ENCODE data around the gene CCNDBP1. TPM values are rescaled to one million over a fixed set of nuclear protein-coding genes. Genes with fewer than 3 reads are reported as not detected.
"Not testable (repeated sequence)": the region's sequence is repeated elsewhere in the genome, so short reads cannot be mapped to it uniquely, and the experiment has no call there.

The CCNDBP1 gene
- total and polyA plus RNA-seq, 4 donors = 60.7 to 90.3 (median 75.7) TPM

DNA sequence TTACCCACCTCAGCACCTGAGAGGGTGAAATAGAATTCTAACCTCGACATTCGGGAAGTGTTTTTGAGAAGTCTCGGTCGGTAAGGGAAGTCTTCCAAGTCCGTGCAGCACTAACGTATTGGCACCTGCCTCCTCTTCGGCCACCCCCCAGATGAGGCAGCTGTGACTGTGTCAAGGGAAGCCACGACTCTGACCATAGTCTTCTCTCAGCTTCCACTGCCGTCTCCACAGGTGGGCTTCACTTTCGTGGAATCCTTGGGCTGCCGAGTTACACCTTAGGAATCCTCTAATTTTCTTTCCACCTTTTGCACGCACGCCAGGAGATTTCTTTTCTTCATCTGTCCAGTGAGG, 775 bp downstream of the CCNDBP1 start:
- ATAC-seq (ENCODE audit: low FRiP score) (peak; percentile 40), DNase-seq (no peak)
- Histone ChIP-seq H3K27ac (ENCODE audit: low read depth in 1 of 2, low read length in 2 of 2) (peak overlapping the region in 1 of 2 donors; percentile 32), H3K36me3 (ENCODE audit: control insufficient read depth in 1 of 2, insufficient read depth in 2 of 2, low read length in 1 of 2) (peaks cover 4 to 5% of the 10 kb centered on the region in 2 donors), H3K9me3 (ENCODE audit: control insufficient read depth, low read length) (no peaks in the 10 kb centered on the region), H3K27me3 (ENCODE audit: control insufficient read depth in 1 of 2, insufficient read depth in 2 of 2, low read length in 1 of 2) (no peaks in the 10 kb centered on the region), H3K4me3 (ENCODE audit: low read length in 2 of 2) (peak overlapping the region; percentile 65 to 81), H3K4me1 (ENCODE audit: control insufficient read depth in 1 of 2, insufficient read depth in 2 of 2, low read length in 2 of 2) (no peaks in the 10 kb centered on the region)
- intact Hi-C loops (cut with DNase I) = loop anchor here in 1 of 2 donors (5.0 kb wide), 1 partner anchor 79 kb away; the partner anchor contains the start of gene UBR1
- WGBS, 2 donors = 0 to 1% methylated on average over 13 of the region's 13 CpGs

DNA sequence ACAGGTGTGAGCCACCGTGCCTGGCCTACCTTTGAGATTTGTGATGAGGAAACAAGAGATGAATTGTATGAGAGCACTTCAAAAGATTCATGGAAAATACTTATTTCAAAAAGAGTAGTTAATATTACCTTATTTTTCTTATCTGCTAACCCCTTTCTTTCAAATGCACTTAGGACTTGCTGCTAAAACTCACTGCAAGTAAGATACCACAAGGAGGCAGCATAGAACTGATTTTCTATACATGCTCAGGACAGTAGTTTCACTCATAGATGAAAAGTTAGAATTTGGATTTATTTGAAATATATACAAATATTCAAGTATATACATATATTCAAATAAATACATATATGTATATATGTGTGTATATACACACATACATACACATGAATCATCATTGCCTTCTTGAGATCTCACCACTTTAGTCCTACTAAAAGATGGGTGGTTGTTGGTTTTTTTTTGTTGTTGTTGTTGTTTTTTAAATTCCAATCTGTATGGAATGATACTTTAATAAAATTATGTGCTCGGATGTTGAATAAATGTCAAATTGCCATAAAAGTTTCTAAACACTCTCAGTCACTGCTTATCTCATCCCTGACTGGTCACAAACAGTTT, 2.4 kb downstream of the CCNDBP1 start:
- H3K4me3 ChIP-seq (ENCODE audit: low read length in 2 of 2) = no peak overlapping the region
- no peaks in the 10 kb centered on the region for H3K27me3 ChIP-seq (ENCODE audit: control insufficient read depth in 1 of 2, insufficient read depth in 2 of 2, low read length in 1 of 2)
- intact Hi-C loops (cut with DNase I) = loop anchor here in 1 of 2 donors (5.0 kb wide), 1 partner anchor 80 kb away; the partner anchor contains the start of gene UBR1
- WGBS, 2 donors = 64 to 74% methylated on average over 2 of the region's 2 CpGs
- DNase-seq (no peak), ATAC-seq (ENCODE audit: low FRiP score) (no peak)
- no peaks in the 10 kb centered on the region for H3K9me3 ChIP-seq (ENCODE audit: control insufficient read depth, low read length)
- H3K4me1 ChIP-seq (ENCODE audit: control insufficient read depth in 1 of 2, insufficient read depth in 2 of 2, low read length in 2 of 2) = no peaks in the 10 kb centered on the region
- no peak overlapping the region for H3K27ac ChIP-seq (ENCODE audit: low read depth in 1 of 2, low read length in 2 of 2)
- peaks cover 8 to 9% of the 10 kb centered on the region in 2 donors for H3K36me3 ChIP-seq (ENCODE audit: control insufficient read depth in 1 of 2, insufficient read depth in 2 of 2, low read length in 1 of 2)

GRCh38 chr15:43189296-43189695, 4.1 kb downstream of the CCNDBP1 start:
- ATAC-seq (ENCODE audit: low FRiP score) (no peak), DNase-seq (no peak)
- peaks cover 9 to 10% of the 10 kb centered on the region in 2 donors for H3K36me3 ChIP-seq (ENCODE audit: control insufficient read depth in 1 of 2, insufficient read depth in 2 of 2, low read length in 1 of 2)
- no peak overlapping the region for H3K4me3 ChIP-seq (ENCODE audit: low read length in 2 of 2)
- no peaks in the 10 kb centered on the region for H3K27me3 ChIP-seq (ENCODE audit: control insufficient read depth in 1 of 2, insufficient read depth in 2 of 2, low read length in 1 of 2)
- no peaks in the 10 kb centered on the region for H3K9me3 ChIP-seq (ENCODE audit: control insufficient read depth, low read length)
- H3K27ac ChIP-seq (ENCODE audit: low read depth in 1 of 2, low read length in 2 of 2) = no peak overlapping the region
- H3K4me1 ChIP-seq (ENCODE audit: control insufficient read depth in 1 of 2, insufficient read depth in 2 of 2, low read length in 2 of 2) = no peaks in the 10 kb centered on the region
- intact Hi-C loops (cut with DNase I) = loop anchor here in 1 of 2 donors (5.0 kb wide), 1 partner anchor 82 kb away; the partner anchor contains the start of gene UBR1
- 76 to 81% methylated on average over 2 of the region's 2 CpGs for WGBS, 2 donors

DNA sequence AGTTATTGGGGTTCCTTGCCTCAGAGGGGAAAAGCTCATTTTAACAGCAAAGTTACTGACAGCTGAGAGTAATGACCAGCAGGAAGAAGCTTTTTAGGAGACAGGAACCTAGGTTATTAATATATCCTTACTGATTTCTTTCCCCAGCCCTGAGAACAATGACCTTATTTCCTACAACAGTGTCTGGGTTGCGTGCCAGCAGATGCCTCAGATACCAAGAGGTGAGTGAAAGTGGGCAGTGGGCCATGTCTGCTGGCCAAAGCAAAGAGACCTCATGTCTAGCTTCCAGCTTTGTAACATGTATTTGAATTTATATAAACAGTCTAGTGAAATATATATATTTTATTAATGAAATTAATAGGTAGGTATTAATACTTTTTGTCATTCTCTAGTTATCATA, 5.0 kb downstream of the CCNDBP1 start:
- Histone ChIP-seq H3K27me3 (ENCODE audit: control insufficient read depth in 1 of 2, insufficient read depth in 2 of 2, low read length in 1 of 2) (no peaks in the 10 kb centered on the region), H3K27ac (ENCODE audit: low read depth in 1 of 2, low read length in 2 of 2) (no peak overlapping the region), H3K4me1 (ENCODE audit: control insufficient read depth in 1 of 2, insufficient read depth in 2 of 2, low read length in 2 of 2) (no peaks in the 10 kb centered on the region), H3K4me3 (ENCODE audit: low read length in 2 of 2) (no peak overlapping the region), H3K9me3 (ENCODE audit: control insufficient read depth, low read length) (no peaks in the 10 kb centered on the region), H3K36me3 (ENCODE audit: control insufficient read depth in 1 of 2, insufficient read depth in 2 of 2, low read length in 1 of 2) (peaks cover 9 to 10% of the 10 kb centered on the region in 2 donors)
- DNase-seq (no peak), ATAC-seq (ENCODE audit: low FRiP score) (no peak)
- intact Hi-C loops (cut with DNase I) = no loop called here
- 89 to 90% methylated on average over 1 of the region's 1 CpG for WGBS, 2 donors

- no peak for DNase-seq
Observed at GRCh38 chr15:43193710-43194109, 8.5 kb downstream of the CCNDBP1 start.

GRCh38 chr15:43194795-43195194, 9.6 kb downstream of the CCNDBP1 start:
- Histone ChIP-seq H3K4me1 (ENCODE audit: control insufficient read depth in 1 of 2, insufficient read depth in 2 of 2, low read length in 2 of 2) (no peaks in the 10 kb centered on the region), H3K27ac (ENCODE audit: low read depth in 1 of 2, low read length in 2 of 2) (no peak overlapping the region), H3K27me3 (ENCODE audit: control insufficient read depth in 1 of 2, insufficient read depth in 2 of 2, low read length in 1 of 2) (no peaks in the 10 kb centered on the region), H3K36me3 (ENCODE audit: control insufficient read depth in 1 of 2, insufficient read depth in 2 of 2, low read length in 1 of 2) (peaks cover 8 to 11% of the 10 kb centered on the region in 2 donors), H3K4me3 (ENCODE audit: low read length in 2 of 2) (no peak overlapping the region), H3K9me3 (ENCODE audit: control insufficient read depth, low read length) (no peaks in the 10 kb centered on the region)
- intact Hi-C loops (cut with DNase I) = no loop called here
- no peak for ATAC-seq (ENCODE audit: low FRiP score)
- WGBS, 2 donors = 62 to 69% methylated on average over 2 of the region's 2 CpGs
- DNase-seq = no peak

More at GRCh38 chr15:43193710-43194109, 8.5 kb downstream of the CCNDBP1 start:
- no peak overlapping the region for H3K4me3 ChIP-seq (ENCODE audit: low read length in 2 of 2)
- H3K4me1 ChIP-seq (ENCODE audit: control insufficient read depth in 1 of 2, insufficient read depth in 2 of 2, low read length in 2 of 2) = no peaks in the 10 kb centered on the region
- H3K9me3 ChIP-seq (ENCODE audit: control insufficient read depth, low read length) = no peaks in the 10 kb centered on the region
- WGBS, 2 donors = 81 to 88% methylated on average over 2 of the region's 2 CpGs
- no peak overlapping the region for H3K27ac ChIP-seq (ENCODE audit: low read depth in 1 of 2, low read length in 2 of 2)
- intact Hi-C loops (cut with DNase I) = no loop called here
- H3K36me3 ChIP-seq (ENCODE audit: control insufficient read depth in 1 of 2, insufficient read depth in 2 of 2, low read length in 1 of 2) = peaks cover 10 to 14% of the 10 kb centered on the region in 2 donors
- H3K27me3 ChIP-seq (ENCODE audit: control insufficient read depth in 1 of 2, insufficient read depth in 2 of 2, low read length in 1 of 2) = no peaks in the 10 kb centered on the region
- ATAC-seq (ENCODE audit: low FRiP score) = no peak

DNA sequence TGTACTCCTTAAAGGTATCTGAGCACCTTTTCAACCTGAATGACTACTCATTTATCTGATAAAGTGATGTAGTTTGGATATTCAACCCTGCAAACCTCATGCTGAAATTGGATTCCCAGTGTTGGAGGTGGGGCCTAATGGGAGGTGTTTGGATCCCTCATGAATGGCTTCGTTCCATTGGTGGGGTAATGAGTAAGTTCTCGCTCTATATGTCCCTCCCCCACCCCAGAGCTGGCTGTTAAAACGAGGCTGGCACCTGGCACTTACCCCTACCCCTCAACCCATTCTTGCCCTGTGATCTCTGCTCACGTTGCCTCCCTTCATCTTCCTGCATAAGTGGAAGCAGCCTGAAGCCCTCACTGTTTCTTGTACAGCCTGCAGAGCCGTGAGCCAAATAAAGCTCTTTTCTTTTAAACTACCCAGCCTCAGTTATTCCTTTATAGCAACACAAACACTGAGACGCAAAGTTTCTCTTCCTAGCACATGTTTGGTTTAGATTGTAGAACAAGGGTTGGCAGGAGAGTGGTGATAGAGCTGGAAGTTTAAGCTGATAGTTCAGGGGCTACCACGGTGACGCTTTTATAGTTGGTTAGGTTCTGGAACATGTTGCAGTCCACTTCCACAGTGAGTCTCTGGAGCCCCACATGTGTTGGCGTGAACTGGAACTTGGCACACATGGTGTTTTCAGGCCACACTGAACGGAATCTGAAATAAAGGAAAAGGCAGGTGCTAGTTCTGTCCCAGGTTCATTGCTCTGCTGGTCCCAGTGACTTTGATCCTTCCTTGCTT, 11.8 kb downstream of the CCNDBP1 start:
- no peak for DNase-seq
- H3K4me1 ChIP-seq (ENCODE audit: control insufficient read depth in 1 of 2, insufficient read depth in 2 of 2, low read length in 2 of 2) = no peaks in the 10 kb centered on the region
- H3K4me3 ChIP-seq (ENCODE audit: low read length in 2 of 2) = no peak overlapping the region
- WGBS, 2 donors = 55 to 56% methylated on average over 10 of the region's 10 CpGs
- no peak for ATAC-seq (ENCODE audit: low FRiP score)
- no peaks in the 10 kb centered on the region for H3K27me3 ChIP-seq (ENCODE audit: control insufficient read depth in 1 of 2, insufficient read depth in 2 of 2, low read length in 1 of 2)
- H3K27ac ChIP-seq (ENCODE audit: low read depth in 1 of 2, low read length in 2 of 2) = no peak overlapping the region
- intact Hi-C loops (cut with DNase I) = no loop called here
- H3K9me3 ChIP-seq (ENCODE audit: control insufficient read depth, low read length) = no peaks in the 10 kb centered on the region
- peaks cover 2 to 9% of the 10 kb centered on the region in 2 donors for H3K36me3 ChIP-seq (ENCODE audit: control insufficient read depth in 1 of 2, insufficient read depth in 2 of 2, low read length in 1 of 2)

GRCh38 chr15:43197773-43198172, 12.6 kb downstream of the CCNDBP1 start:
- H3K4me3 ChIP-seq (ENCODE audit: low read length in 2 of 2); H3K36me3 ChIP-seq (ENCODE audit: control insufficient read depth in 1 of 2, insufficient read depth in 2 of 2, low read length in 1 of 2); H3K27me3 ChIP-seq (ENCODE audit: control insufficient read depth in 1 of 2, insufficient read depth in 2 of 2, low read length in 1 of 2); ATAC-seq (ENCODE audit: low FRiP score); H3K4me1 ChIP-seq (ENCODE audit: control insufficient read depth in 1 of 2, insufficient read depth in 2 of 2, low read length in 2 of 2); H3K27ac ChIP-seq (ENCODE audit: low read depth in 1 of 2, low read length in 2 of 2); intact Hi-C loops (cut with DNase I); H3K9me3 ChIP-seq (ENCODE audit: control insufficient read depth, low read length); DNase-seq: not testable (repeated sequence)
- WGBS, 2 donors = 89 to 91% methylated on average over 3 of the region's 3 CpGs

- H3K4me3 ChIP-seq (ENCODE audit: low read length in 2 of 2); H3K36me3 ChIP-seq (ENCODE audit: control insufficient read depth in 1 of 2, insufficient read depth in 2 of 2, low read length in 1 of 2); H3K4me1 ChIP-seq (ENCODE audit: control insufficient read depth in 1 of 2, insufficient read depth in 2 of 2, low read length in 2 of 2); DNase-seq; intact Hi-C loops (cut with DNase I); ATAC-seq (ENCODE audit: low FRiP score); H3K9me3 ChIP-seq (ENCODE audit: control insufficient read depth, low read length); H3K27ac ChIP-seq (ENCODE audit: low read depth in 1 of 2, low read length in 2 of 2); H3K27me3 ChIP-seq (ENCODE audit: control insufficient read depth in 1 of 2, insufficient read depth in 2 of 2, low read length in 1 of 2): not testable (repeated sequence)
- 96 to 97% methylated on average over 4 of the region's 4 CpGs for WGBS, 2 donors
Observed at GRCh38 chr15:43198556-43198955, 13.4 kb downstream of the CCNDBP1 start.

Data from aorta (tissue), 5 donors.